Activated naive CD4-positive, alpha-beta T cell treated with anti-CD3 and anti-CD28 coated beads, Interleukin-2, amount 50 U/mL, for 24 hours (primary cell): ENCODE data around the gene PSMA7.

Experiments
- H3K27ac Mint-ChIP-seq: one replicate; pipeline ENCODE4 v1.8.0; 2021; ENCODE audit warnings: mild to moderate bottlenecking, mixed read lengths
- H3K27me3 Mint-ChIP-seq: one replicate; pipeline ENCODE4 v1.8.0; 2021; ENCODE audit warnings: mixed read lengths
- H3K36me3 Mint-ChIP-seq: one replicate; pipeline ENCODE4 v1.8.0; 2021; ENCODE audit warnings: mixed read lengths
- H3K4me1 Mint-ChIP-seq: one replicate; pipeline ENCODE4 v1.8.0; 2021; ENCODE audit warnings: mixed read lengths
- H3K4me3 Mint-ChIP-seq: one replicate; pipeline ENCODE4 v1.8.0; 2021; ENCODE audit warnings: mild to moderate bottlenecking, mixed read lengths
- H3K9me3 Mint-ChIP-seq: one replicate; pipeline ENCODE4 v1.8.0; 2021; ENCODE audit warnings: mixed read lengths

Gene PSMA7

DNA sequence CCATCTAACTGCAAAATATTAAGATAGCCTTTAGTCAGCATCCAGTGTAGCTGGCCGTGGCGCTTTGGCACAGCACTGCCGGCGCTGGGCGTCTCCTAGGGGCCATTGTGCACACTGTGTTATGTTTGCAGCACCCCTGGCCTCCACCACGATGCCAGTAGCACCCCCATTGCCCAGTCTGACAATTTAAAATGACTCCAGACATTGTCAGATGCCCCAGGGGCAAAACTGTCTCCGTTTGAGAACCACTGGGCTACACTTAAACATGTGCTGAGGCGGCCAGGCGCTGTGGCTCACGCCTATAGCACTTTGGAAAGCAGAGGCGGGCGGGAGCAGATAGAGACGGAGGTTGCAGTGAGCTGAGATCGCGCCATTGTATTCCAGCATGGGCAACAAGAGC lies 33.7 kb upstream of the PSMA7 start:
- Mint-ChIP-seq H3K36me3 (peaks cover 6% of the 10 kb centered on the region), H3K9me3 (no peaks in the 10 kb centered on the region), H3K4me3 (no peak overlapping the region), H3K27ac (no peak overlapping the region), H3K27me3 (no peaks in the 10 kb centered on the region), H3K4me1 (peaks cover 3% of the 10 kb centered on the region)

DNA sequence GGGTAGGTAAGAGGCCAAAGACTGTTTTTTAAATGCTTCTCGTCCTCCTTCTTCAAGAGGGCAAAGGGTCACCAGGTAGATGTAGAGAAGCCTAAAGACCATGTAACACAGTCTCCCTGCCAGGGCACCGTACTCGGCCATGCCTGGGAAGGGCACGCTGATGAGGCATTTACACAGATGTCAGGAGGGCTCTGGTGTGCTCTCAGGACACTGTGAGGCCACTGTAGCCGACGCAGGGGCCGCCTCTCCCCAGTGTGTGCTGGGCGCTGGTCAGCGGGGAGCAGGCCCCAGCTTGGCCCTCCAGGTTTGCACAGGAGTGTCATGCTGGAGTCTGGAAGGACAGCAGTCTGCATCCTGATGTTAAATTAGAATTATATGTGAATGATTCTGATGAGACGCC lies 32.5 kb upstream of the PSMA7 start:
- no peaks in the 10 kb centered on the region for H3K27me3 Mint-ChIP-seq
- H3K4me1 Mint-ChIP-seq = no peaks in the 10 kb centered on the region
- no peak overlapping the region for H3K4me3 Mint-ChIP-seq
- no peak overlapping the region for H3K27ac Mint-ChIP-seq
- H3K36me3 Mint-ChIP-seq = peaks cover 6% of the 10 kb centered on the region
- no peaks in the 10 kb centered on the region for H3K9me3 Mint-ChIP-seq

DNA sequence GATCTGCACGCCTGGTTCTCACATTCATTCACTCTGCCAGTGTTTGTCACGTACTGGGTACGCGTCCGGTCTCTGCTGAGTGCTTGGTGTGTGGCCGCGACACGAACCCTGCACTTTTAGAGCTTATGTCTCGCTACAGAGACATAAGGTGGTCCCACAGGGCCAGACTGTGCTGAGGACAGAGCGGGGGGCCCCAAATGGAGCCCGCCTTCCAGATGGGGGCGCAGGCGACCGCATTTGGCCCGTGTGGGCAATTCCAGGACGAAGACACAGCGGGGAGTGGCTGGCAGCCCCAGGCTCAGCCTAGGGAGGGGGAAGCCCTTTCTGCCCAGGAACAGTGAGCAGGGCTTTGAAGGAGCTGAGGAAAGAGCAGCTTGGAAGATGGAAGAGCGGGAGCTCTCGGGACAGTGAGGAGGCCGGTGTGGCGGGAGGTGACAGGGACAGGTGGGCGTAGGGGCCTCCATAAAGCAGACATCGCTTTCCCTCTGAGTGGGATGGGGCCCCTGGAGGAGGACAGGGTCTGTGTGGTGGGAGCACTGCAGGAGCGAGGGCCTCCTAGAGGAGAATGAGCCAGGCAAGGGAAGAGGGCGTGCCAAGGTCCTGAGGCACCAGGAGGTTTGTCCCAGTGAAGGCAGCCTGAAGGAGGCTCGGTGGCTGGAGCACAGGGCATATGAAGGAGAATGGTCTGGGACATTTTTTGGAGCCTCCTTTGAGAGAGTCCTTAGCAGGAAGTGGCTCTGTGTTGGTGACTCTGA lies 31.9 kb upstream of the PSMA7 start:
- peaks cover 6% of the 10 kb centered on the region for H3K36me3 Mint-ChIP-seq
- H3K27me3 Mint-ChIP-seq = no peaks in the 10 kb centered on the region
- H3K4me1 Mint-ChIP-seq = no peaks in the 10 kb centered on the region
- H3K27ac Mint-ChIP-seq = no peak overlapping the region
- no peaks in the 10 kb centered on the region for H3K9me3 Mint-ChIP-seq
- H3K4me3 Mint-ChIP-seq = no peak overlapping the region

DNA sequence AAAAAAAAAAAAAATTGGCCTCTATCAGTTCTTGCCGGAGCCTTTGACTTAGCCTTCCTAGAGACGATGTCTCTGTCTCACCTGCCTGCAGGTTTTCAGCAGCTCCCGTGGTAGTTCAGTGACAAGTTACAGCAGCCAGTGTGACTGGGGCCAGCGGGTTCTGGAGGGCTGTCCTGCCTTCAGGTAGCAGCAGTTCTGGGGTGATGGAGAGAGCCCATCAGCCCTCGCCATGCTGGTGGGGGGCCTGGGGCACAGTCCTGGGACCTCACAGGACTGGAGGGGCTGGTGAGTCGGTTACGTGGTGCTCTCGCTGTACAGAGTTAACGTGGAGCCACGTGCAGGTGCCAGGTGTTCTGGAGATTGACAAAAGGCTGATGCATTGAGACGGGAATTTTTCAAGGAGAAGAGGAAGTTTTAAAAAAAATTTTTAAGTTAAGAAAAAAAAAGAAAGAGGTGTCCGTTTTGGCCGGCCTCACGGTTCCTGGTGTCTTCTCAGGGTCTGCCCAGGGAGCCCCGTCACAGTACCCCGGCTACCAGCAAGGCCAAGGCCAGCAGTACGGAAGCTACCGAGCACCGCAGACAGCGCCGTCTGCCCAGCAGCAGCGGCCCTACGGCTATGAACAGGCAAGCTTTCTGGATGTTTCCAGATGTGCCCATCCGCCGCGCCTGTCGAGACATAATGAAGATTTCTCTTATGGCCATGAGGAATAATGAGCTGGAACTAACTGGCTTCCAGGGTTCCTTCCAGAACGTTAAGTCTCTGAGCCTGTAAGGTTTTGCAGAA lies 31.0 kb upstream of the PSMA7 start:
- Mint-ChIP-seq H3K36me3 (peaks cover 8% of the 10 kb centered on the region), H3K4me1 (no peaks in the 10 kb centered on the region), H3K27ac (no peak overlapping the region), H3K9me3 (no peaks in the 10 kb centered on the region), H3K27me3 (no peaks in the 10 kb centered on the region), H3K4me3 (no peak overlapping the region)

DNA sequence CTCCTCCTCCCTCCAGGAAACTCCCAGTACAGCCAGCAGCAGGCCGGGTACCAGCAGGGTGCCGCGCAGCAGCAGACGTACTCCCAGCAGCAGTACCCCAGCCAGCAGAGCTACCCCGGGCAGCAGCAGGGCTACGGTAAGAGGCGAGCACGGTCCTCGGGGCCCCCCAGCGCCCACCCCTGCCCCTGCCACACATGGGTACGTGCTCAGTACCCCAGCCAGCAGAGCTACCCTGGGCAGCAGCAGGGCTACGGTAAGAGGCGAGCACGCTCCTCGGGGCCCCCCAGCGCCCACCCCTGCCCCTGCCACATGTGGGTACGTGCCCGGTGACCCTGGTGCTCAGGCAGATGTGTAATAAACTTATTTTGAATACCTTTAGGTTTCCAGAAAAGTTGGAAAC lies 29.5 kb upstream of the PSMA7 start:
- no peak overlapping the region for H3K4me3 Mint-ChIP-seq
- H3K27ac Mint-ChIP-seq = no peak overlapping the region
- H3K9me3 Mint-ChIP-seq = no peaks in the 10 kb centered on the region
- H3K36me3 Mint-ChIP-seq = peaks cover 10% of the 10 kb centered on the region
- H3K27me3 Mint-ChIP-seq = no peaks in the 10 kb centered on the region
- H3K4me1 Mint-ChIP-seq = no peaks in the 10 kb centered on the region

DNA sequence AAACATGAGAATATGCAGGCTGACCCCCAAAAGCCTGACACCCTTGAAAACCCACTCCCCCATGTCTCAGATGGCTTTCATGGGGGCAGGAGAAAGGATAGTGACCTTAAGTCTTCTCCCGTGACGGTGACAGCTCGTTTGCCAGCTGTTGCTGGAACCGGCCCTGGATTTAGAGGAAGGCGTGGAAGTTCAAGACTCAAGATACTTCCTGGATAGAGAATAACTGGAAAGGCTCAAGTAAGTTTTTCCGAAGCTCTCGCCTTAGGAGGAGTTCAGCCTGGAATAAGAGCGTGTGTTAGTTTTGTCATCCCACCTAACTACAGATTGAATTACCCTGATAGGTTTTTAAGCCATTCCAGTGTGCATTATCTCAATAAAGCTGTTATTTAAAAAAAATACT lies 28.1 kb upstream of the PSMA7 start:
- Mint-ChIP-seq H3K4me1 (no peaks in the 10 kb centered on the region), H3K27me3 (no peaks in the 10 kb centered on the region), H3K27ac (no peak overlapping the region), H3K4me3 (no peak overlapping the region), H3K9me3 (no peaks in the 10 kb centered on the region), H3K36me3 (peaks cover 10% of the 10 kb centered on the region)

DNA sequence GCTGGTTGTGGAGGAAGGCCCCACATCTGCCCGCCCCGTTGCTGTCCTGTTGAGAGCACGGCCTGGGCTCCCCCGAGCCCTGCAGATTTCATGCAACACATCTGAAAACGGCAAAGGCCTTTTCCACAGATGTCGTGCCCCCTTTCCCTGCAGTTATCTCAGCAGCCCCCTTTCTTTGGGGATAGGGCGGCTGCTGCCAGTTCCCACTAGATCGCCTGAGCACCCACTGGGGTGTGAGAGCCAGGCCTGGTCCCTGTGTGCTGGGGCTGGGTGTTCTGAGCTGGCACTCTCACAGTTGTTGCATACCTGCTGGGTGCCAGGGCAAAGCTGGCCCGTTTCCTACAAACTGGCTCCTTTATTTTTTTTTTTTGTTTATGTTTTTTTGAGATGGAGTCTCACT lies 27.3 kb upstream of the PSMA7 start:
- peaks cover 10% of the 10 kb centered on the region for H3K36me3 Mint-ChIP-seq
- H3K4me1 Mint-ChIP-seq = no peaks in the 10 kb centered on the region
- no peaks in the 10 kb centered on the region for H3K27me3 Mint-ChIP-seq
- no peak overlapping the region for H3K4me3 Mint-ChIP-seq
- H3K9me3 Mint-ChIP-seq = no peaks in the 10 kb centered on the region
- no peak overlapping the region for H3K27ac Mint-ChIP-seq

DNA sequence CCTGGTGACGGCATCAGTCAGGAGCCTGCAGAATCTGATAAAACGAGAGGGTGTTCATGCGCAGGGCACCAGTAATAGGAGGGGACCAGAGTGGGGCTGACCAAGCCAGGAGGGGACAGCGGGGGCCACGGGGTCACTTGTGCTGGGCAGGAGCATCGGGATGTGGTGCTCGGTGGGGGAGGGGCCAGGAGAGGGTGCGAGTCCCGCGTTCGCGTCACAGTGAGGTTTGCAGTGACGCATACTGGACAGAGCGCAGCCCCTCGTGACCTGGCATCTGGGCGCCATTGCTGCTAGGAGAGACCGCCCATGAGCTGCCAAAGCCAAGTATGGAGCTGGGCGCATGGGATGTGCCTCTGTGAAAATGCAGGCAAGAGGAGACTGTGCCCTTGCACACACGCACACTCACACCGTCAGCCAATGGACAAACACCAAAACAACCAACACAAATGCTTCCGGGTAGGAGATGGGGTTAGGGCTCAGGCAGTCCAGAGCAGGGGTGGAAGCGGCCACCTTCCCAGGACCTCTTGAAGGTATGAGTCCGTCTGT lies 25.8 kb upstream of the PSMA7 start:
- no peaks in the 10 kb centered on the region for H3K9me3 Mint-ChIP-seq
- H3K4me1 Mint-ChIP-seq = no peaks in the 10 kb centered on the region
- H3K4me3 Mint-ChIP-seq = no peak overlapping the region
- peaks cover 6% of the 10 kb centered on the region for H3K36me3 Mint-ChIP-seq
- no peak overlapping the region for H3K27ac Mint-ChIP-seq
- H3K27me3 Mint-ChIP-seq = no peaks in the 10 kb centered on the region

DNA sequence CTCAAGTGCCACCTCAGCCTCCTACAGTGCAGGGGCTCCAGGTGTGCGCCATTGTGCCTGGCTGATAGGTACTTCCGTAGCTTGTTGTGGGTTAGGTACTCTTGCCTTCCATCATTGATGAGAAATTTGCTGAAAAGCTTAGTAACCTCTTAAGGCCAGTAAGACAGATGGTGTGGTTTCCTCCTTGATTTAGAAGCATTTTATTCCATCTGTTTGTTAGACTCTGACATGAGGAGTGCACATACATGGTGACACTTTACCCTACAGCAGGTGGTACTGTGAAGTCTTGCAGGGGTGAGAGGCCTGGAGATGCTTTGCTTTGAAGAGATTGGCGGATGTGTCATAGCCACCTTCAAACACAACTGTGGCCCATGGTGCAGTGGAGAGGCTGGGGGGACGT lies 24.9 kb upstream of the PSMA7 start:
- Mint-ChIP-seq H3K36me3 (peaks cover 6% of the 10 kb centered on the region), H3K9me3 (no peaks in the 10 kb centered on the region), H3K27ac (no peak overlapping the region), H3K4me3 (no peak overlapping the region), H3K4me1 (no peaks in the 10 kb centered on the region), H3K27me3 (no peaks in the 10 kb centered on the region)

DNA sequence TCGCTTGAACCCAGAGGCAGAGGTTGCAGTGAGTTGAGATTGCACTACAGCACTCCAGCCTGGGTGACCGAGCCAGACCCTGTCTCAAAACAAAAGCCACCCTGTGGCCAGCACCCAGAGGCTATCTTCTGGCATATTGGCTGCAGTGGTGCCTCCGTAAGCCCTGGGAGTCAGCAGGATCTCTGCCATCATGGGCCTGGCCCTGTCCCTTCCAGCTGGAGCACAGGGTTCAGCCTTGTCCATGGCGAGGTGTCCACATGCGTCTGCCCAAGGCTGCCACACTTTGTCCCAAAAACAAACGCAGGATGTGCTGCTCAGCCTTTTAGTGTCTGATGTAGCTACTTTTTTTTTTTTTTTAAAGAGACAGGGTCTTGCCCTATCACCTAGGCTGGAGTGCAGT lies 24.3 kb upstream of the PSMA7 start:
- no peak overlapping the region for H3K27ac Mint-ChIP-seq
- H3K4me3 Mint-ChIP-seq = no peak overlapping the region
- no peaks in the 10 kb centered on the region for H3K9me3 Mint-ChIP-seq
- H3K27me3 Mint-ChIP-seq = no peaks in the 10 kb centered on the region
- H3K4me1 Mint-ChIP-seq = no peaks in the 10 kb centered on the region
- H3K36me3 Mint-ChIP-seq = peaks cover 6% of the 10 kb centered on the region

DNA sequence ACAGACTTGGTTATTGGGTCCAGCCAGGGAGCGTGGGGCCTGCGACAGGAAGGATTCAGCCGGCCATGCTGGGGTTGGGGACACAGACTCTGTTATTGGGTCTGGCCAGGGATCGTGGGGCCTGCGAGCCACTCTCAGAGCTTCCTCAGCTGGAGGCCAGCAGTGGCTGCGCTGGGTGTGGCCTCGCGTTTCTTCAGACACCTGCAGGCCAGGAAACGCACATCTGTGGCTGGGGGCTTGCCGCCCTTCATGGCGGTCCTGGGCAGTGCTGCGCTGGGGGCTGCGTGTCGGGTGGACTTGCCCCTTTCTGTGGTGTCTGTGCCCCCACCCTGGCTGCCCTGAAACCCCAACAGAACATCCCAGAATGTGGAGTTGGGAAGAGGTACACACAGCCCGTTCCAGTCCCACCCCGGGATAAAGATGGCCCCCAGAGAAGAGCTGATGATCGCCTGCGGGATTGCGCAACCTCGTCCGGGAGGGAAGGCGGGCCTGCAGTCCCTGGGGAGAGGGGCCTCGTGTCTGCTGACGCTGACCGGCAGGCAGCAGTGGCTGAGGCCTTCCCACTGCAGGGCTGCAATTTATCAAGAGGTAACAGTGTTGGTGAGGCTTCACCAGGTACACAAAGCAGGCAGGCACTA lies 22.7 kb upstream of the PSMA7 start:
- Mint-ChIP-seq H3K27me3 (no peaks in the 10 kb centered on the region), H3K9me3 (no peaks in the 10 kb centered on the region), H3K27ac (no peak overlapping the region), H3K4me3 (no peak overlapping the region), H3K4me1 (no peaks in the 10 kb centered on the region), H3K36me3 (peaks cover 4% of the 10 kb centered on the region)

DNA sequence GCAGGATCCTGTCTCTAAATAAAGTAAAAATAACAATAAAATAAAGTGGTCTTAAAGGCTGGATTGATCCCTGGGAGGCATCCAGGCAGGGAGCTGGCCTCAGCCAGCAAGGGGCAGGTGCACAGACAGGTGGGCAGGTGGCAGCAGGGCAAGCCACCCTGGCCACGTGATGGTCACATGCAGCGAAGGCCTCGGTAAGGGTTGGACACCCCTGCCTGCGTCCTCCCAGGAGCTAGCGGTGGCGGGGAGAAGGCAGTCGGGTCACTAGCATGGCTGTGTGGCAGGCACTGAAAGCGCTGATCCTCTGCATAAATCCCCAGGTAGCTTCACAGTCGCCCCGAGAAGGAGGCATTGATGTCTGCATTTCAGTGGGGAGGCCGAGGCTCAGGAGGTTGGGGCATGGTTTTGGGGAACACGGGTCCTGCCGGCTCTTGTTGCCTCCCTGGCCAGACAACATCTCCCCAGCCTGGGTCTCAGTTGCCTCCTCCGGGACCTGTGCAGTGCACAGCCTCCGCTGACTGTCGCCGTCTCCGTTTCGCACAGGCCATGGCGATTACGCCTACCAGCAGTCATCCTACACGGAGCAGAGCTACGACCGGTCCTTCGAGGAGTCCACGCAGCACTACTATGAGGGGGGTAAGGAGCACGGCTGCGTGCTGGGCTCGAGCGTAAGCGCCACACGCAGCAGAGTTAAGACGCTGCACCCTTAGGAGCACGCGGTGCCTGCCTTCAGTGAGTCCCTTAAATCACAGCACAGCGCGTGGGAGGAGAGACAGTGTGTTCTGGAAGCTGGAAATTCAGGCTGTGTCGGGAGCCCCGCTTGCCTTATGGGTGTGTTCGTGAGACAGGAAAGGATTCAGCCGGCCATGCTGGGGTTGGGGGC lies 21.9 kb upstream of the PSMA7 start:
- Mint-ChIP-seq H3K4me1 (no peaks in the 10 kb centered on the region), H3K4me3 (no peak overlapping the region), H3K9me3 (no peaks in the 10 kb centered on the region), H3K27me3 (no peaks in the 10 kb centered on the region), H3K36me3 (peaks cover 4% of the 10 kb centered on the region), H3K27ac (no peak overlapping the region)

DNA sequence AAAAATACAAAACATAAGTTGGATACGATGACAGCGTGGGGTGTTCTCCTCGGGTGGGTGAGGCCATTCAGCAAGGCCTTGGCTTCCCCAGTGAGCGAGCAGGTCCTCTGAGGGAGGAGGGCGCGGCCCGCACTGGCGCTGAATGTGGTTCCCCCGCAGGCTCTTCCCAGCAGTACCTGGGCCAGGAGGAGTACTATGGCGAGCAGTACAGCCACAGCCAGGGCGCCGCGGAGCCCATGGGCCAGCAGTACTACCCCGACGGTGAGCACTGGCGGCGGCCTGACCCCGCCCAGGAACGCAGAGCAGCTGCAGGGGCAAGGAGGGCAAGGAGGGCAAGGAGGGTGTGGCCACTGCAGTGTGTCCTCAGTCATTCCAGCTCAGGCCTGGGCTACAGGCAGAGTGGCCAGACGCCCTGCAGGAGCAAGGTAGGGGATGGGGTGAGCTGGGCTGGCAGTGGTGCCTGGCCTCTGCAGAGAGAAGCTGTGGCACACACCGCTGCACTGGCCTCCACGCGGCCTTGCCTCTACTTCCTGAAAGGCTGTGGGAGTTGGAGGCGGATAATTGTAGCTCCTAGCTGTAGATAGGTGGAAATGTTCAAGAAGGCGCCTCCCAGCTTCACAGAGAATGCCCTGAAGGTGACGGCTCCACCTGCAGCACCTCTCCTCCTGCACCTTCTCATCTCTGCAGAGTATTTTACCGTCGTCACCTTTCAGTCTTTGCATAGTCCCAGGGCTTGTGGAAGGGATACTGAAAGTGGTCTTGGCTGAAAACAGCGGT lies 21.0 kb upstream of the PSMA7 start:
- Mint-ChIP-seq H3K9me3 (no peaks in the 10 kb centered on the region), H3K4me1 (peaks cover 3% of the 10 kb centered on the region), H3K27me3 (no peaks in the 10 kb centered on the region), H3K27ac (no peak overlapping the region), H3K4me3 (no peak overlapping the region), H3K36me3 (peaks cover 2% of the 10 kb centered on the region)

DNA sequence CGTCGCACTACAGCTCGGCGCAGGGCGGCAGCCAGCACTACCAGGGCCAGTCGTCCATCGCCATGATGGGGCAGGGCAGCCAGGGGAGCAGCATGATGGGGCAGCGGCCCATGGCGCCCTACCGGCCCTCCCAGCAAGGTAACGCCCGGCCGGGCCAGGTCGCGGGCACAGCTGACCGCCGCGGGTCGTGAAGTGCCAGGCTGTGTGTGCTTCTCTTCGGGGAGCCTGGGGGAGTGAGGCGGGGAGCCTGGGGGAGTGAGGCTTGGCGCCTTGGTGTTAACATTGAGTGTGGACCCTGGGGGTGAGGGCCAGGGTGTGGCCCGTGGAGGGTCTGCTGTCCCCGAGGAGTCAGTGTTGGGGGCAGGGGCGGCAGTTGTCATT lies 20.3 kb upstream of the PSMA7 start:
- H3K36me3 Mint-ChIP-seq = peaks cover 2% of the 10 kb centered on the region
- no peaks in the 10 kb centered on the region for H3K27me3 Mint-ChIP-seq
- no peaks in the 10 kb centered on the region for H3K9me3 Mint-ChIP-seq
- H3K4me1 Mint-ChIP-seq = peaks cover 3% of the 10 kb centered on the region
- H3K4me3 Mint-ChIP-seq = no peak overlapping the region
- H3K27ac Mint-ChIP-seq = no peak overlapping the region
